RWPE1 (cell line): ENCODE results near the gene JKAMP.
A peak's percentile ranks its signal among the peaks of the same experiment; 100 is the strongest.

Experiments used
- CTCF ChIA-PET: fragments of 350-600 bp; sonication (Branson Sonifier 250); formaldehyde crosslinking; extraction: SDS; loops from one replicate; lab custom pipeline; 2021; lab: Yijun Ruan, JAX
- POLR2A ChIA-PET: fragments of 400-600 bp; formaldehyde crosslinking; extraction: SDS; loops from one replicate; lab custom pipeline; 2020; ENCODE audit warnings: antibody characterized with exemption; ENCODE audit not compliant: low non-redundant PET; lab: Yijun Ruan, JAX
- DNase-seq: peaks from one replicate; pipeline ENCODE4 v3.0.0; 2012; ENCODE audit warnings: low spot score
- H3K27ac ChIP-seq: fragments of 450-650 bp; 2 replicates; pipeline ENCODE4 v1.5.1; 2017
- TF ChIP-seq, protein P1 (sequence below): fragments of 450-650 bp; conservative IDR thresholded peaks from 2 replicates; pipeline ENCODE4 v1.5.1; 2017; ENCODE audit warnings: low read depth, mild to moderate bottlenecking

JKAMP gene

DNA sequence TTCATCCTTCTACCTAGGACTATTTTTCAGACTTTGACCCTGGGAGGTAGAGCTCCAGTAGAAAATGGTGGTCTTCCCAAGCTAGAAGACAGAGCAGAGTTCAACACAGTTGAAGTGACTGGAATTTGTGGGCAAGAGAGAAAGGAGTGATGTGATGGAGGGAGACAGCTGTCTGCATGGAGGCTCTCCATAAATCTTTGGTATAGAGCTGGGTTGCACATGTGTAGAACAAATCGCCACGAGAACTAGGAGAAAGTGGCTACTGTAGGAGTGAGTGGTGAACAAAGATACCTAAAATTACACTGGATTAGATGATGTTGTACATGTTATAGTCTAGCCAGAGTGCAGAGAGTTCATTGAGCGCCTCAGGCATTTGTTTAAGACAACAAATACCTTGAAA is 33.6 kb upstream of the JKAMP start:
- no peak for DNase-seq
- ChIA-PET POLR2A (interaction anchor here (0.5 kb wide), 1 partner anchor 805 kb away, joined by 3 read pairs; no protein-coding TSS in a partner anchor), CTCF (interaction anchor here (0.6 to 0.8 kb wide), 2 partner anchors 56 to 98 kb away, joined by 3 read pairs; no protein-coding TSS in a partner anchor)
- H3K27ac ChIP-seq = no peak overlapping the region
- TF ChIP-seq, protein P1, sequence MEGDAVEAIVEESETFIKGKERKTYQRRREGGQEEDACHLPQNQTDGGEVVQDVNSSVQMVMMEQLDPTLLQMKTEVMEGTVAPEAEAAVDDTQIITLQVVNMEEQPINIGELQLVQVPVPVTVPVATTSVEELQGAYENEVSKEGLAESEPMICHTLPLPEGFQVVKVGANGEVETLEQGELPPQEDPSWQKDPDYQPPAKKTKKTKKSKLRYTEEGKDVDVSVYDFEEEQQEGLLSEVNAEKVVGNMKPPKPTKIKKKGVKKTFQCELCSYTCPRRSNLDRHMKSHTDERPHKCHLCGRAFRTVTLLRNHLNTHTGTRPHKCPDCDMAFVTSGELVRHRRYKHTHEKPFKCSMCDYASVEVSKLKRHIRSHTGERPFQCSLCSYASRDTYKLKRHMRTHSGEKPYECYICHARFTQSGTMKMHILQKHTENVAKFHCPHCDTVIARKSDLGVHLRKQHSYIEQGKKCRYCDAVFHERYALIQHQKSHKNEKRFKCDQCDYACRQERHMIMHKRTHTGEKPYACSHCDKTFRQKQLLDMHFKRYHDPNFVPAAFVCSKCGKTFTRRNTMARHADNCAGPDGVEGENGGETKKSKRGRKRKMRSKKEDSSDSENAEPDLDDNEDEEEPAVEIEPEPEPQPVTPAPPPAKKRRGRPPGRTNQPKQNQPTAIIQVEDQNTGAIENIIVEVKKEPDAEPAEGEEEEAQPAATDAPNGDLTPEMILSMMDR = no peak

DNA sequence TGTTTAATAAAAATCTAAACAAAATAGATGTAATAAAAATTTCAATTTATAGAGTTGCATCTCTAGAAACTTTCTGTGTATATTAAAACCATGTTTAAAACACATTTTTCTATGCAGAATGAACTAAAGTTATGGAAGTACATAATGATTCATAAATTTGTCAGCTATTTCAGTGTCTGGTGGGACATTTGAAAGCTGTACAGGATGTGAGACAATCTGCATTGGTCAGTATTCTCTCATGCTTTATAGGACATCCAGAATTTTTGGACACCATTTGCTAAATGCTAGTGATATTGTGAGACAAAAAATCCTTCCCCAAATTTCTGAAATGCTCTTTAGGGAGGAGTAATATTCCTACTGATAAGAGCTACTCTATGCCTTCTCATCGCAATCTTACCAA is 32.5 kb upstream of the JKAMP start:
- H3K27ac ChIP-seq = no peak overlapping the region
- DNase-seq = no peak
- ChIA-PET CTCF (interaction anchor here (0.8 kb wide), 1 partner anchor 11 kb away, joined by 3 read pairs; no protein-coding TSS in a partner anchor), POLR2A (no interaction called here)
- TF ChIP-seq, protein P1 = no peak

DNA sequence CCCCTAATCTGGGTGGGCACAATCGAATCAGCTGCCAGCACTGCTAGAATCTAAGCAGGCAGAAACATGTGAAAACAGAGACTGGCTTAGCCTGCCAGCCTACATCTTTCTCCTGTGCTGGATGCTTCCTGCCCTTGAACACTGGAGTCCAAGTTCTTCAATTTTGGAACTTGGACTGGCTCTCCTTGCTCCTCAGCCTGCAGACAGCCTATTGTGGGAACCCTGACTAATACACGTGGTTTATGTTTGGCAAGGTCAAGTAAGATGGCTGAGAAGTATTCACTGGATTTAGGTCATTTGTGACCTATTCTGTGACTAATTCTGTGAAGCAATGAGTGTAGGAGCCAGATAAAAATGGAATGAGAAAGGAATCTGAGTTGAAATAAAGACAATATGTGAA is 30.2 kb upstream of the JKAMP start:
- H3K27ac ChIP-seq = peak overlapping the region; percentile 57
- CTCF ChIA-PET = no interaction called here
- TF ChIP-seq, protein P1 = no peak
- POLR2A ChIA-PET = no interaction called here
- DNase-seq = peak; percentile 52

DNA sequence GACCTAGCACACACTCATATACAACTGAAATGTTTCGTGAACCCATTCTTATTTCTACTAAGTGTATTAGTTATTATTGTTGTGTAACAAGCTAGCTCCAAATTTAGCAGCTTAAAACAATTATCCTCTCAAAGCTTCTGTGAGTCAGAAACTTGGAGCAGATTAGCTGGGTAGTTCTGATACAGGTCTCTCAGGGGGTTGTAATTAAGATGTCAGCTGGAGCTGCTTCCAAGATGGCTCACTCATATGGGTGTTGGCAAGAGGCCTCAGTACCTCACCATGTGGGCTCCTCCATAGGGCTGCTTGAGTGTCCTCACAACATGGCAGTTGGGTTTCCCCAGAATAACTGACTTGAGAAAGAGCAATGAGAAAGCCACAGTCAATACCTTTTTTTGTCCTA is 28.9 kb upstream of the JKAMP start:
- no peak overlapping the region for H3K27ac ChIP-seq
- TF ChIP-seq, protein P1 = no peak
- ChIA-PET POLR2A (no interaction called here), CTCF (no interaction called here)
- no peak for DNase-seq

DNA sequence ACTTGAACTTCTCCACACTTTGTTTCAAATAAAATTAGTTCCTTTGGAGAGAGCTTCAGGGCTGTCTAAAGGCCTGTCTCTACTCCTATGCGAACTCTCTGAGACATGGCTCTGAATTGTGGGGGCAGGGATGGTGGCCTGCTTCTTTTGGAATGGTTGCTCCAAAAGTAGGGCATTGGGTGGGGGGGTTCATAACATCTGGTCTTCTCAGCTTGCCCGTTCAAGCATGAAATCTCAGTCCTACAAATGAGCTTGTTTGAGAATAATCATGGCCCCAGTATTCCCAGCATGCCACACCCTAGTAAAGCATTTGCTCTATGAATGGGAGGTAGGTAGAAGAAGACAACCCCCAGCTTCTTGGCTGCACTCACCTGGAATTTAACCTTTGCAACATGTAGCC is 25.8 kb upstream of the JKAMP start:
- TF ChIP-seq, protein P1 = no peak
- ChIA-PET CTCF (interaction anchor here (0.6 kb wide), 1 partner anchor 32 kb away, joined by 3 read pairs; no protein-coding TSS in a partner anchor), POLR2A (no interaction called here)
- no peak overlapping the region for H3K27ac ChIP-seq
- DNase-seq = no peak

DNA sequence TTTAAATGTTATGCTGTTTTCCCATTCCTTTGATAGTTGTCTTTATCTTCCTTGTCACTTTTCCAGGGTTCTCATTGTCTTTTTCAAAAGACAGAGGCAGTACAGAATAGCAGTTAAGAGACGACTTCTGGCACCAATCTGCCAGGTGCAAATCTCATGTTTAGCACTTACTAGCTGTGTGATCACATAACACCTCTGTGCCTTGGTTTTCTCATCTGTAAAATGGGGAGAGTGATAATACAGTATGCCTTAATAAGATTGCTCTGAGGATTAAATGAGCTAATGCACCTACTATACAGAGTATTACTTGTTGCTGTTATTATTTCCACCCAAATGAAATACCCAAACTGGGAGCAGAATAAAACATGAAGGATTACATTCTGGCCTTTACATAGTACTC is 23.9 kb upstream of the JKAMP start:
- TF ChIP-seq, protein P1 = no peak
- H3K27ac ChIP-seq = no peak overlapping the region
- POLR2A ChIA-PET = no interaction called here
- CTCF ChIA-PET = no interaction called here
- no peak for DNase-seq
